Hepatocyte (in vitro differentiated cells): Measurements from ENCODE around the gene DDX6. TPM values are rescaled to one million over a fixed set of nuclear protein-coding genes. Genes with fewer than 3 reads are reported as not detected.

ENCODE experiments used
- DNase-seq: peaks from one replicate; pipeline ENCODE4 v3.0.0-alpha.2; 2016; ENCODE audit warnings: low spot score
- H2AFZ ChIP-seq: fragments of 200-600 bp; sonication (generic); 2 replicates; pipeline ENCODE4 v1.6.0; 2016; ENCODE audit warnings: antibody characterized with exemption, mild to moderate bottlenecking
- H3K27ac ChIP-seq: fragments of 200-600 bp; sonication (generic); 2 replicates; pipeline ENCODE4 v1.5.1; 2016; ENCODE audit warnings: mild to moderate bottlenecking
- H3K27me3 ChIP-seq: fragments of 200-600 bp; sonication (generic); 2 replicates; pipeline ENCODE4 v1.6.1; 2016
- H3K36me3 ChIP-seq: fragments of 200-600 bp; sonication (generic); replicated peaks from 2 replicates; pipeline ENCODE4 v1.5.1; 2016; ENCODE audit warnings: low read depth; ENCODE audit not compliant: insufficient read depth
- H3K4me1 ChIP-seq: fragments of 200-600 bp; sonication (generic); 2 replicates; pipeline ENCODE4 v1.5.1; 2016; ENCODE audit warnings: mild to moderate bottlenecking, moderate library complexity; ENCODE audit not compliant: insufficient read depth
- H3K4me2 ChIP-seq: fragments of 200-600 bp; sonication (generic); 2 replicates; pipeline ENCODE4 v1.6.0; 2016
- H3K4me3 ChIP-seq: fragments of 200-600 bp; sonication (generic); 2 replicates; pipeline ENCODE4 v1.5.1; 2016; ENCODE audit warnings: mild to moderate bottlenecking
- H3K79me2 ChIP-seq: fragments of 200-600 bp; sonication (generic); 2 replicates; pipeline ENCODE4 v1.6.0; 2017; ENCODE audit warnings: mild to moderate bottlenecking
- H3K9me2 ChIP-seq: fragments of 200-600 bp; sonication (generic); replicated peaks from 2 replicates; pipeline ENCODE4 v1.6.0; 2017; ENCODE audit warnings: mild to moderate bottlenecking; ENCODE audit not compliant: insufficient read depth
- H3K9me3 ChIP-seq: fragments of 200-600 bp; sonication (generic); 2 replicates; pipeline ENCODE4 v1.5.1; 2016; ENCODE audit warnings: low read depth, mild to moderate bottlenecking
- H4K20me1 ChIP-seq: fragments of 200-600 bp; sonication (generic); 2 replicates; pipeline ENCODE4 v1.6.0; 2016; ENCODE audit warnings: mild to moderate bottlenecking; ENCODE audit not compliant: insufficient read depth, poor library complexity, severe bottlenecking
- EZH2 ChIP-seq: fragments of 200-600 bp; sonication (generic); IDR thresholded peaks from 2 replicates; pipeline ENCODE4 v1.6.1; 2016; ENCODE audit warnings: antibody characterized with exemption, mild to moderate bottlenecking, borderline replicate concordance
- EZH2phosphoT487 ChIP-seq: fragments of 200-600 bp; sonication (generic); IDR thresholded peaks from one replicate; pipeline ENCODE4 v1.6.1; 2018; ENCODE audit warnings: antibody characterized with exemption, mild to moderate bottlenecking, low read depth, moderate library complexity; ENCODE audit not compliant: unreplicated experiment, severe bottlenecking
- WGBS: methylation state at CpG from one replicate; pipeline ENCODE4 v1.1.6; 2016; ENCODE audit warnings: low lambda C conversion rate; ENCODE audit errors: missing lambda C conversion rate; 5-methylcytosine and 5-hydroxymethylcytosine counted together
- polyA plus RNA-seq: library from polyadenylated mRNA; unstranded; fragments of >200 nt; fragmentation: Nextera tagmentation; extraction: Ambion mirVana; gene quantifications from 2 replicates; pipeline ENCODE4 v1.2.1, GENCODE V29; 2016
- total RNA-seq: library from RNA; depleted of rRNA; stranded (reverse); fragments of >200 nt; gene quantifications from 2 replicates; pipeline ENCODE4 v1.2.3, GENCODE V29; 2014
- TF ChIP-seq, protein P1 (sequence below): fragments of 200-600 bp; sonication (generic); IDR thresholded peaks from 2 replicates; pipeline ENCODE4 v1.5.1; 2016; ENCODE audit warnings: antibody characterized with exemption, mild to moderate bottlenecking; ENCODE audit not compliant: poor library complexity

Gene DDX6
- total and polyA plus RNA-seq, 2 experiments from 2014 or later, result 16.4 to 122 TPM

DNA sequence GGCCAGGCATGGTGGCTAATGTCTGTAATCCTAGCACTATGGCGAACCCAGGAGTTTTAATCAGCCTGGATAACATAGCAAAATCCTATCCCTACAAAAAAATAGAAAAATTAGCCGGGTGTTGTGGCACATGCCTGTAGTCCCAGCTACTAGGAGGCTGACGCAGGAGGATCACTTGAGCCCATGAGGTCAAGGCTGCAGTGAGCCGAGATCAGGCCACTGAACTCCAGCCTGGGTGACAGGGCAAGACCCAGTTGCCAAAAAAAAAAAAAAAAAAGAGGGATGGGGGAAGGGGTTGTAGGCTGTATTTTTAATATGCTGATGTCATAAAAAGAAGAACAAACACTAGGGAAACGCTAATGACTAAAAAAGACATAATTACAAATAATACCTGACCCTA lies 12.1 kb downstream of the DDX6 start:
- TF ChIP-seq, protein P1, sequence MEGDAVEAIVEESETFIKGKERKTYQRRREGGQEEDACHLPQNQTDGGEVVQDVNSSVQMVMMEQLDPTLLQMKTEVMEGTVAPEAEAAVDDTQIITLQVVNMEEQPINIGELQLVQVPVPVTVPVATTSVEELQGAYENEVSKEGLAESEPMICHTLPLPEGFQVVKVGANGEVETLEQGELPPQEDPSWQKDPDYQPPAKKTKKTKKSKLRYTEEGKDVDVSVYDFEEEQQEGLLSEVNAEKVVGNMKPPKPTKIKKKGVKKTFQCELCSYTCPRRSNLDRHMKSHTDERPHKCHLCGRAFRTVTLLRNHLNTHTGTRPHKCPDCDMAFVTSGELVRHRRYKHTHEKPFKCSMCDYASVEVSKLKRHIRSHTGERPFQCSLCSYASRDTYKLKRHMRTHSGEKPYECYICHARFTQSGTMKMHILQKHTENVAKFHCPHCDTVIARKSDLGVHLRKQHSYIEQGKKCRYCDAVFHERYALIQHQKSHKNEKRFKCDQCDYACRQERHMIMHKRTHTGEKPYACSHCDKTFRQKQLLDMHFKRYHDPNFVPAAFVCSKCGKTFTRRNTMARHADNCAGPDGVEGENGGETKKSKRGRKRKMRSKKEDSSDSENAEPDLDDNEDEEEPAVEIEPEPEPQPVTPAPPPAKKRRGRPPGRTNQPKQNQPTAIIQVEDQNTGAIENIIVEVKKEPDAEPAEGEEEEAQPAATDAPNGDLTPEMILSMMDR, result no peak
- no peak for TF ChIP-seq EZH2phosphoT487
- no peak for TF ChIP-seq EZH2
- H3K9me2 ChIP-seq, result no peaks in the 10 kb centered on the region
- H3K27ac ChIP-seq, result no peak overlapping the region
- no peak overlapping the region for H3K4me2 ChIP-seq
- WGBS, result 92% methylated on average over 5 of the region's 5 CpGs
- DNase-seq, result no peak
- peaks cover 4% of the 10 kb centered on the region for H3K36me3 ChIP-seq
- H3K9me3 ChIP-seq, result no peaks in the 10 kb centered on the region
- H3K4me3 ChIP-seq, result no peak overlapping the region
- H2AFZ ChIP-seq, result no peak overlapping the region
- peaks cover 97% of the 10 kb centered on the region for H4K20me1 ChIP-seq
- peaks cover 100% of the 10 kb centered on the region for H3K79me2 ChIP-seq
- no peaks in the 10 kb centered on the region for H3K4me1 ChIP-seq
- no peaks in the 10 kb centered on the region for H3K27me3 ChIP-seq

DNA sequence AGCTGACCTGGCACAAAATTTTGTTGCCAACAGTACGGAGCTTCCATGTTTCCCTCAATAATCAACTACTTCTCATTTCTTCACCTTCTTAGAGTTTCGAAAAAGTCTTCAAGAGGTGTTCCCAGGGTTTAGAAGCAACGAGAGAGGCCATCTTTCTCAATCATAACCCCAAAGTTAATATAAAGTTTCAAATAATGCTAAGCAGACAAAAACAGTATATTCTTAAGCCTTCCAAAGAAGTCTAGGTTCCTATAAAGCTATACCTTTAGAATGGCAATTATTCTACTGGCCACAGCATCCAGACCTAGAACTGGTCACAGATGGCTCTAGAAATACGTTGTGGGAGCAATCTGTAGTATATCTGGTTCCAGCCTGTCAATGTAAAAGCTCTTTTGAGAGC lies 16.9 kb downstream of the DDX6 start:
- H2AFZ ChIP-seq, result no peak overlapping the region
- H3K79me2 ChIP-seq, result peaks cover 100% of the 10 kb centered on the region
- no peak overlapping the region for H3K4me3 ChIP-seq
- H3K4me2 ChIP-seq, result no peak overlapping the region
- peaks cover 99% of the 10 kb centered on the region for H4K20me1 ChIP-seq
- H3K4me1 ChIP-seq, result peaks cover 17% of the 10 kb centered on the region
- H3K36me3 ChIP-seq, result no peaks in the 10 kb centered on the region
- WGBS, result 93% methylated on average over 4 of the region's 4 CpGs
- no peaks in the 10 kb centered on the region for H3K9me2 ChIP-seq
- no peak for DNase-seq
- H3K27ac ChIP-seq, result no peak overlapping the region
- no peaks in the 10 kb centered on the region for H3K9me3 ChIP-seq
- TF ChIP-seq EZH2 (no peak), EZH2phosphoT487 (no peak)
- TF ChIP-seq, protein P1, result no peak
- H3K27me3 ChIP-seq, result no peaks in the 10 kb centered on the region

DNA sequence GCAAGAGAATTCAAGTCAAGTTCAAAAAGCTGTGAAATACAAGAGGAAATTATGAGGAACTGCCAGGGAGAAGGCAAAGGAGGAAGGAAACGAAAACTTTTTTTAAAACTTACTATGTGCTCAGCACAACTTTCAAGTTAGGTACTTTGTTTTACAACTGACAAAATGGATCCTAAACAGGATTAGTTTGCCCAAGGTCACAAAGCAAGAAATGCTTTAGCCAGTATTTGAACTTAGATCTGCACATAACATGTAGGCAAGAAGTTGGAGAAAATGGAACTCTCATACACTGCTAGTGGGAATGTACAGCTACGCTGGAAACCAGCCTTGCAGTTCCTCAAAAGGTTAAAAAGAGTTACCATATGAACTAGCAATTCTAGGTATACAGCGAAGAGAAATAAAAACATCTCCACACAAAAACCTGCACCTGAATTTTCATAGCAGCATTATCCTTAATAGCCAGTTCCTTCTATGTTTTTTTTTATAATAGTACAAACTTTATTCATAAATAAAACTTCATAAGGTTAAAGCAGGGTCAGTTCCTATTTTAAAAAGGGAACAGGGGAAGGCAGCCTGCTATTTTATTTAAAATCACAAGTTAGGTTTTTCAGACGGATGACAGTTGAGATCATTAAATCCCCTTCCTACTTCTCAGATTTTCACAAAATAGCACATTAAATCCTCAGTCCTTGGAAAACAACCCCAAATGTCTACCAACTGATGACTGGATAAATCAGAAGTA lies 19.2 kb downstream of the DDX6 start:
- H2AFZ ChIP-seq, result no peak overlapping the region
- peaks cover 100% of the 10 kb centered on the region for H3K79me2 ChIP-seq
- peaks cover 100% of the 10 kb centered on the region for H4K20me1 ChIP-seq
- H3K4me1 ChIP-seq, result peaks cover 21% of the 10 kb centered on the region
- peak overlapping the region; percentile 15 for H3K4me2 ChIP-seq
- H3K36me3 ChIP-seq, result no peaks in the 10 kb centered on the region
- no peak overlapping the region for H3K4me3 ChIP-seq
- H3K27ac ChIP-seq, result peak overlapping the region; percentile 26
- no peaks in the 10 kb centered on the region for H3K9me2 ChIP-seq
- no peaks in the 10 kb centered on the region for H3K27me3 ChIP-seq
- no peak for DNase-seq
- H3K9me3 ChIP-seq, result no peaks in the 10 kb centered on the region
- TF ChIP-seq EZH2phosphoT487 (no peak), EZH2 (no peak)
- TF ChIP-seq, protein P1, result no peak
- WGBS, result 93% methylated on average over 4 of the region's 4 CpGs
